Amniotic epithelial cell (primary cell): ENCODE data around the gene ILK.
A peak's percentile ranks its signal among the peaks of the same experiment; 100 is the strongest.

Experiments used
- DNase-seq: peaks from one replicate; pipeline ENCODE4 v3.0.0-alpha.2; 2010; ENCODE audit warnings: low read depth

ILK gene

GRCh38 chr11:6621711-6622211 lies 18.2 kb downstream of the ILK start:
- DNase-seq = no peak

GRCh38 chr11:6622261-6623171 lies 18.9 kb downstream of the ILK start:
- no peak for DNase-seq

- DNase-seq = no peak
These were observed 20.1 kb downstream of the ILK start for GRCh38 chr11:6623391-6624363.

GRCh38 chr11:6625156-6625831 lies 21.7 kb downstream of the ILK start:
- DNase-seq = no peak

GRCh38 chr11:6625832-6626420 lies 22.4 kb downstream of the ILK start:
- no peak for DNase-seq

- DNase-seq = no peak
These were observed 23.6 kb downstream of the ILK start for GRCh38 chr11:6626971-6627761.

GRCh38 chr11:6627762-6628241 lies 24.2 kb downstream of the ILK start:
- no peak for DNase-seq

GRCh38 chr11:6628526-6628925 lies 25.0 kb downstream of the ILK start:
- DNase-seq = no peak

GRCh38 chr11:6629573-6629891 lies 26.0 kb downstream of the ILK start:
- DNase-seq = no peak

GRCh38 chr11:6629892-6630631 lies 26.5 kb downstream of the ILK start:
- no peak for DNase-seq

- DNase-seq = no peak
These were observed 27.2 kb downstream of the ILK start for GRCh38 chr11:6630632-6631291.

- no peak for DNase-seq
These were observed 27.9 kb downstream of the ILK start for GRCh38 chr11:6631361-6631890.

GRCh38 chr11:6632116-6633073 lies 28.8 kb downstream of the ILK start:
- DNase-seq = no peak

- DNase-seq = no peak
These were observed 30.1 kb downstream of the ILK start for GRCh38 chr11:6633422-6634408.

- DNase-seq = no peak
These were observed 31.0 kb downstream of the ILK start for GRCh38 chr11:6634534-6634933.

- peak; percentile 10 for DNase-seq
These were observed 31.7 kb downstream of the ILK start for GRCh38 chr11:6635082-6635932.
